GM21360 (cell line): ENCODE measurements around the gene BTN3A1.
"Not testable (repeated sequence)": the region's sequence is repeated elsewhere in the genome, so short reads cannot be mapped to it uniquely, and the experiment has no call there.

Experiments
- ATAC-seq: cut with Tn5 transposase; IDR thresholded peaks from one replicate; pipeline ENCODE4 v1.9.1; 2021; ENCODE audit warnings: mild to moderate bottlenecking, moderate library complexity; ENCODE audit not compliant: unreplicated experiment

BTN3A1 gene

DNA sequence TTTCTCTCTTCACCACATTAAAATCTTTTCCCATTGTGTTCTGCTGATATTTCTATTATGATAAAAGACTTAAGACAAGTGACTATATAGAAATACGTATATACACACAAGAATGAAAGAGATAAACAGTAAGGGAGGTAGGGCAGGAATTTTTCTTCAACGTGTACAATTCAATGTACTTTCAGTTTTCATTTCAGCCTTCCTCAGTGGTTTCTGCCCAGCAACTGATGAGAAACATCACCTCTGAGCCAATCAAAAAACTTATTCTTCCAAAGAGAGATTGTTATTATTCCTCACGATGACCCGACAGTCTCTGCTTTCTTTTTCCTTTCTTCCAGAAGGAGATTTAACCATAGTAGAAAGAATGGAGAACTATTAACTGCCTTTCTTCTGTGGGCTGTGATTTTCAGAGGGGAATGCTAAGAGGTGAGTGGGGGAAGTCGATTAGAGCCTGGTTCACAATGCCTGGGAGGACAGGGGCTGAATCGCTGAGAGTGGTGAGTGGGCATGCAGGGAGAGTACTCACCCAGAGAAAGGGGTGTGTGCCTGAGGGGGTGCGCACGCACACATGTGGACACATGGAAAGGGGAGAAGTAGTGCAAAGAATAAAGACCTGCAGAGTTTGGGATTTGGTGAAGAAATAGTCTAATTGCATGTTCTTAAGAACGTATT is at the start of gene BTN3A1:
TSS of gene BTN3A1 (plus strand) at position 289 of the 672 bp plus-strand sequence. CDS start 3,289 bp downstream, outside the sequence.
- peak; percentile 76 for ATAC-seq

DNA sequence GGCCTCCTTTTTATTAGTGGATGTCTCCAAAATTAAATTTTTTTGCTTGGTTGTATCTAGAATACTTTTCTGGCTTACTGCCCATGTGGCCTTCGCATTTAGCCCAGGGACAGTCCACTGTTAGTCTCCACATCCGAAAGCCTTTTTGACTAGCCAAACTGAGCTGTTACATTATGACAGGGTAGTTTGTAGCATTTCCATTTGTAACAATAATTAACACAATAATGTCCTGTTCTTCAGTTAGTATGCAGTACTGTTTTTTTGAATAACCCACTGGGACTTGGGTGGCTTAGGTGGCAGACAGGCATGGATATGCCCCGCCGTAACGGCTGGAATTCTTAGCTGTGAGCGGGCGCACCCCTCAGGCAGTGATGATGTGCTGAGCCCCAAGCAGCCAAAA is 49.8 kb upstream of the BTN3A1 start:
- ATAC-seq, result no peak

DNA sequence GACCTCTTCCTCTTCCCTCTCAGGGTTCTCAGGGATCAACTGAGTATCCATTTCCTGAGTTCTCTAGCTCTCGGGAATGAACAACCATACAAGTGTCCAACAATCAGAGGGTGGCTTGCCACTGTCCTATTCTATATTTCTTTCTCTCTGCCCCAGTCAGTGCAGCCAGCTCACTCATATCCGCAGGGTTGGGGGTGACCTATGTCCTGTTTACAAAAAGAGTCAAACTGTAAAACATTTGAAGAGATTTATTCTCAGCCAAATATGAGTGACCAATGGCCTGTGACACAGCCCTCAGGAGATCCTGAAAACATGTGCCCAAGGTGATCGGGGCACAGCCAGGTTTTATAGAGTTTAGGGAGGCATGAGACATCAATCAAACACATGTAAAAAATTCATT is 47.9 kb upstream of the BTN3A1 start:
- ATAC-seq, result no peak

DNA sequence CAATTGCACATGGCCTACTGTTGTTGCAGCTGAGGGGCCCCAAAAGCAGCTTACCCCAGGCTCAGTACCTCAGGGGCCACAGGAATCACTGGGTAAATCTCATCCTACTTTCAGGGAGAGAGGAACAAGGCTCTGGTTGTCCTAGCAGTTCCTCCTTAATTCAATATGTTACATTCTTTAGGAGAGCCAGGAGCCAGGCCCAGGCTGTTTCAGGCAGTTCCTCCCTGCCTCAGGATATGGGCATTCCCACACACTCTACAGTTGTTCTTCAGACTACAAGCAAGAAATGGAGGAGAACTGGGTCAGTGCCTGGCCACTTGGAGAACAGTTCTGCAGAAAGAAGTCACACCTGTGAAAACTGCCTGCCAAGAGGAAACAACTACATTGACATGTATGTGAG is 46.7 kb upstream of the BTN3A1 start:
- no peak for ATAC-seq

DNA sequence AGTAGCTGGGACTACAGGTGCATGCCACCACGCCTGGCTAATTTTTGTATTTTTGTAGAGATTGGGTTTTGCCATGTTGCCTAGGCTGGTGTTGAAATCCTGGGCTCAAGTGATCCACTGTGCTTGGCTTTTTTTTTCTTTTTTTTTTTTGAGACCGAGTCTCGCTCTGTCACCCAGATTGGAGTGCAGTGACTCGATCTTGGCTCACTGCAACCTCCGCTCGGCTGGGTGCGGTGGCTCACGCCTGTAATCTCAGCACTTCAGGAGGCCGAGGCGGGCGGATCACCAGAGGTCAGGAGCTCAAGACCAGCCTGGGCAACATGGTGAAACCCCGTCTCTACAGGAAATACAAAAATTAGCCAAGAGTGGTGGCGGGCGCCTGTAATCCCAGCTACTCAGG is 44.5 kb upstream of the BTN3A1 start:
- ATAC-seq, result not testable (repeated sequence)

DNA sequence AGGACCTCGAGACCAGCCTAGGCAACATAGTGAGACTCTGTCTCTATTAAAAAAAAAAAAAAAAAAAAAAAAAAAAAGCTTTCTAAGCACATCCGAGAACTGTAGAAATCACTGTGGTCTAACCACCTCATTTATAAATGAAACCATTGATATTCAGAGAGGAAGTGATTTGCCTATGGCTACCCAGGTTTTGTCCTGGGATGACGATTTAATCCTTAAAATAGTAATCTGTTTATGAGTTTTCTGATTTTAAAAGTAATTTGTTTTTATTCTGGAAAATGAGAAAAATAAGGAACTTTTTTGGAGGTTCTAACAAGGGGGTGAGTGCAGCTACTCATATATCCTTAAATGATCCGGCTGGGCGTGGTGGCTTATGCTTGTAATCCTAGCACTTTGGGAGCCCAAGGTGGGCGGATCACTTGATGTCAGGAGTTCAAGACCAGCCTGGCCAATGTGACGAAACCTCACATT is 43.5 kb upstream of the BTN3A1 start:
- ATAC-seq, result no peak

DNA sequence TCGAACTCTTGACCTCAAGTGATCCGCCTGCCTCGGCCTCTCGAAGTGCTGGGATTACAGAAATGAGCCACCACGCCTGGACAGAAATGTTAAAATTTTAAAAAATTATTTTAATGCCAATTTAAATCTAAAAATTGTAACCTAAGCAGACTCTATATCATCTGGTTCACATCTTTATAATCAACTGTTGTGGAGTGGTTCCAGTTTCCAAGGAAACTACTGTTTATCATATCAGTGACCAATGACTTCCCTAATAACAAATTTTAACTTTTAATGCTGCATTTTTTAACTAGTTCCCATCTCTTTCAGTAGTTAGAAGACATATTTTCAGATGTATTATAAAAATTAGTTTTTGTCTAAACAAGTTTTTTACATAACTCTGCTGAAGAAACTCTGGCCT is 42.3 kb upstream of the BTN3A1 start:
- no peak for ATAC-seq

DNA sequence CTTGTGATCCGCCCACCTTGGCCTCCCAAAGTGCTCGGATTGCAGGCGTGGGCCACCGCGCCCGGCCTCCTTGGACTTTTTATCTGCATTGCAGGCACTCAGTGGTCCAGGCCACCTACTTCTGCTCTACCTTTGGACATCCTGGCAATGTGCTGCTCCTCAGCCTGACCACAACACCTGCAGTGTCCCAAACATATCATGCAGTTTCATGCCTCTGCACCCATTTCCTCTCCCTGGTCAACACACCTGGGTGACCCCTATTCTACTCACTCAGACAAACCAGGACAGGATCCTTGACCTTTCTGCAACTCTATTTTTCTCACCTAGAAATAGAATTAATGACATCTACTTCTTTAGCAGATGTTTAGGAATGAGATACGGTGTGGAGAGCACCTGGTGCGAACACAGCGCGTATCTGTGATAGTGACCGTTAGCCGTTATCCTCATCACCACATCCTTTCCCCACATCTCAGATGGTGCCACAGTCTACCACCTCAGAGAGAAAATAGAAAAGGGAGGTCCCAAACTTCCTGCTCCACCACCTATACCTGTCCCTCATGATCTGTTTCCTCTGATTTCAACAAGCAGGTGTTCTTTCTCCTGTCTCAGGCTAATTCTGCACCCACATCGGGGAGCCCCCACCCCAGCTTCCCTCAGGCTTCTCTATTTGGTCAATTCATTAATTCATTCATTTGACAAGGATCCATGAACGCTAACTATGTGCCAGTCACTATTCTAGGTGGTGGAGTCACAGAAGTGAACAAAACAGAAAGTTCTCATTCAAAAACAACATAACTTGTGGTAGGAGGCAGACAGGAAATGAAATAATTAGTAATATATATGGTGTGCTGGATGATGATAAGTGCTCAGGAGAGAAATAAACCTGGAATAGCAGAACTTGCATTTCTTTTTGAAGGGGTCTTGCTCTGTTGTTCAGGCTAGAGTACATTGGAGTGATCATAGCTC is 41.3 kb upstream of the BTN3A1 start:
- no peak for ATAC-seq

DNA sequence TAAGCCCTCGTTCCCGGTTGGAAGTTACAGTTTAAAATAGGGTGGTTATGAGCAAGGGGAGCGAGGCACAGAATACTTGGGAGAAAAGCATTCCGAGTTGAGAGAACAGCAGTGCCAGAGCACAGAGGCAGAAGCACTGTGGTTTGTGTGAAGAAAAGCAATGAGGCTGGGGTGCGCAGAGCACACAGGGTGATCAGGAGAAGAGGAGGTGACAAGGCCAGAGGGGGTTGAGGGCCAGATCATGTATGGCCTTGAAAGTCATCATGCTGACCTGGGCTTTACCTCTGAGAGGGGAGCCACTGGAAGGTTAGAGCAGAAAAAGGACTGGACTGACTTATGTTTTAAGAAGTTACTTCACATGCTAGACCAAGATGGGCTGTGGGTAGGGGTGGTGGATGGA is 40.5 kb upstream of the BTN3A1 start:
- ATAC-seq, result no peak

DNA sequence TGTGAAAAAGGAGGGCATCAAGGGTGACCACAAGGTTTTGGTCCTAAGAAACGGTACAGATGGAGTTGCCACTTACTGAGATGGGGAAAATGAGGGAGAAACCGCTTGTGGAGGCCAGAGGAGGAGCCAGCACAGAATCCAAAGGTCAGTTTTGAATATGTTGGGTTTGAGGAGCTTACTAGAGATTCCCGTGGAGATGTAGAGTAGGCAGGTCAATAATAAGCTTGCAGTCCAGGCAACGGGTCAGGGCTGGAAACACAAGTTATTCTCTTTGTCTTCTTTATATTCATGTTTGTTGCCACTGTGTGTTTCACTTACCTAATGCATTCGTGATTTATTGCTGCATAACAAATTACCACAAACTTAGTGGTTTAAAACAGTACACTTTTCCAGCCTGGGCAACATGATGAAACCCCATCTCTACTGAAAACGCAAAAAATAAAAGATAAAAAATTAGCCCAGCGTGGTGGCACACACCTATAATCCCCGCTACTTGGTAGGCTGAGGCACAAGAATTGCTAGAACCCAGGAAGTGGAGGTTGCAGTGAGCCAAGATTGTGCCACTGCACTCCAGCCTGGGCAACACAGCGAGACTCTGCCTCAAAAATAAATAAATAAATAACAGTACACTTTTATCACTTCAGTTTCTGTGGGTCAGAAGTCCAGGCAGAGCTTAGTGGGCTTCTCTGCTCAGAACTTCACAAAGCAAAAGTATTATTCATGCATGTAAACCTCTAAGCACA is 39.8 kb upstream of the BTN3A1 start:
- no peak for ATAC-seq

DNA sequence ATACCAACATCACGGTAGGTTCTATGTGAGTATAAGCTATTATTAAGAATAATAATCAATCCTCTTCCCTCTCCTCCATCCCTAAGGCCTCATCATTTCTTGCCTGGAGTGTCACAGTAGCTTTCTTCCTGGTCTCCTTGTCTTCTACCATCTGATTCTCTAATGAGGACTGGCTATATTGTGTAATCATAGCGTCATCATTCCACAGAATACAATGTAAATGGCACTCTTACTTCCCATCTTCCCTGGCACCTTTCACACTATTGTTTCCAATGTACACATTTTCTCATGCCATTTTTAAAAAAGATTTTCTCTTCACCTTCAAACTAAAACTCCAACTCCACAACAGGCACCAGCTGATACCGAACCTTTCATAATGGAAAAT is 39.2 kb upstream of the BTN3A1 start:
- no peak for ATAC-seq

DNA sequence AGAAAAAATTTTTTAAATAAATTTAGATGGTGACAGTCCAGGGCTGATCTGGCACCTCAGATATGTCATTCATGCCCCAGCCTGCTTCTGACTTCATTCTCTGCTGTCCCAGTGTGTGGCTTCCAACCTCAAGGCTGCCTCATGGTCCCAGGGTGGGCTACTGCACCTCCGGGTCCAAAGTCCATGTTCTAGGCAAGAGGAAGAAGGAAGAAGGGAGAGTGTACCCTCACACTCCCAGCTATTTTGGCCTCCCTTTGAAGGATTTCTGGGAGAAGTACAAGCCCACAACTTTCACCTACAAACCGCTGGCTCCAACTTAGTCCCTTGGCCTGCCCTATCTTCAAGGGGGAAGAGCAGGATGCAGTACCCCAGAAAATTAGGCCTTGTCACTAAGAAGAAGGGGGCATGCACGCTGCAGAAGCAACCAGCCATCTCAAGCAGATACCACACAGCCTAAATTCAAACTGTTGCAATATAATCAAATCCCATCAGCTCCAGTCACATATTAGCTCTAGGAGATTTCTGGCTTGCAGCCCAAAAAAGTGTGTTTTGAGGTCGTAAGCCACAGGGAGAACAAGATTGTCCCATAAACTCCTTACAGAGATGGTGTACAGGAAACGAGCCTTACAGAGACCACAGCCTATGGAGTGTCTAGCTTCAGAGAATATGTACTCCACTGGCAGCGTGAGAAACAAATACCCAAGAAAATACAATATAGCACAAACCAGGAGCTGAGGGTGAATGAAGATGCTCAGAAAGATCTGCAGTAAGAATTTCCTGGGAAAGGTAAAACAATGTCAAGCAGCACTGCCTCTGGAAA is 38.0 kb upstream of the BTN3A1 start:
- ATAC-seq, result no peak

DNA sequence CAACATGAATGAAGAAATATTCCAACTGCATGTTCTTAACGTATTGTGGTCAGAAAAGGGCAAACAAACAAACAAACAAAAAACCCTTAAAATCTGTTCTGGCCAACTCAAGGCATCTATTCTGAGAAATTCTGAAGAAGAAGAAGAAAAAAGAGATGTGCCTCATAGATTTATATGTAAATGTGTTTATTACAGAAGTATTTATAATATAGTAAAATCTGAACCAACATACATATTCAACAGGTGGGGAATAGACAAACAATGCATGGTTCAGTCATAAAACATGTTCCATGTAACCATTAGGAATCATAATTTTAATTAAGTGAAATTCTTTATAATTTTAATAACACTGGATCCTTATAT is 36.5 kb upstream of the BTN3A1 start:
- ATAC-seq, result no peak

DNA sequence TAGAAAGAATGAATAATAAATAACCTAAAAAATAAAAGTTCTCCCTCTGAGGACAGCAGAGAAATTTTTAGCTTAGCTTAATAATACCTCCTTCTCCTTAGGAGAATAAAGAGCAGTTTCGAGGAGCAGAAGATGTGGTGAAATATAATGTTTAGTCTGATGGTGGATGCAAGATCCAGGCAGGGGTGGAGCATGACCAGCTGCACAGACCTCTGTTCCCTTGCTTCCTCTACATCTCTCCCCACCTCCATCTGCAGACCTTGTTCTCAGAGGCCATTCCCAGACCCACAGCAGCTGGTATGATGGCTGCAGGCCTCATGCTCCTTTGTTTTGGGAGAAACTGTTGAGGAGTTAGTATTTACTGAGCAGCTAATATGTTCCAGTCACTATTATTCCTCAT is 35.6 kb upstream of the BTN3A1 start:
- no peak for ATAC-seq

DNA sequence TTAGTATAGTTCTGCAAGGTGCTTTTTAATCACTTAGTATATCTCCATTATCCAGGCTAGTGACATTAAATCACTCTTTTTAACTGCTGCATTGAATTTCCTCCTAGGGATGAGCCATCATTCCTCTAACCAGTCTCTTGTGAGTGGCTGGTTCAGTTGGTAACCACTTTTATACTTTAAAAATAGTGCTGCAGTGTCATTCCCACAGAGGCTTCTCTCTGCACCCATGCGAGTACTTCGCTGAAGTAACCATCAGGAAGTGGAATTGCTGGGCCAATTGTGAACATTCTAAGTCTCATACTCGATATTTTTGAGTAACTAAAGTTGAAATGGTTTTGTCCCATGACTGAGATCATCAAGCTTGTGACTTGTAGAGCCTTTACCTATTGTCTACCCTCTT is 35.0 kb upstream of the BTN3A1 start:
- no peak for ATAC-seq

DNA sequence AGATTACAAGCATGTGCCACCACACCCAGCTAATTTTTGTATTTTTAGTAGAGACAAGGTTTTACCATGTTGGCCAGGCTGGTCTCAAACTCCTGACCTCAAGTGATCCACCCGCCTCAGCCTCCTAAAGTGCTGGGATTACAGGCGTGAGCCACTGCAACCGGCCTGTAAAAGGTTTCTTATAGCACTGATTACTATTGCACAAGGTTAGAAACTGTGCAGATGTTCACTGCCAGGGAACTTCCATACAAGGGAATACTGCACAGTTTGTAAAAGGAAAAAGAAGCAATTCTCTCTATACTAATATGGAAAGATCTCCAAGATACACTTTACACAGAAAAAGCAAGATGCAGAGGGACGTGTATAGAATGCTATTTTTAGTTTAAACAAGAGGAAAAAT is 30.3 kb upstream of the BTN3A1 start:
- not testable (repeated sequence) for ATAC-seq

DNA sequence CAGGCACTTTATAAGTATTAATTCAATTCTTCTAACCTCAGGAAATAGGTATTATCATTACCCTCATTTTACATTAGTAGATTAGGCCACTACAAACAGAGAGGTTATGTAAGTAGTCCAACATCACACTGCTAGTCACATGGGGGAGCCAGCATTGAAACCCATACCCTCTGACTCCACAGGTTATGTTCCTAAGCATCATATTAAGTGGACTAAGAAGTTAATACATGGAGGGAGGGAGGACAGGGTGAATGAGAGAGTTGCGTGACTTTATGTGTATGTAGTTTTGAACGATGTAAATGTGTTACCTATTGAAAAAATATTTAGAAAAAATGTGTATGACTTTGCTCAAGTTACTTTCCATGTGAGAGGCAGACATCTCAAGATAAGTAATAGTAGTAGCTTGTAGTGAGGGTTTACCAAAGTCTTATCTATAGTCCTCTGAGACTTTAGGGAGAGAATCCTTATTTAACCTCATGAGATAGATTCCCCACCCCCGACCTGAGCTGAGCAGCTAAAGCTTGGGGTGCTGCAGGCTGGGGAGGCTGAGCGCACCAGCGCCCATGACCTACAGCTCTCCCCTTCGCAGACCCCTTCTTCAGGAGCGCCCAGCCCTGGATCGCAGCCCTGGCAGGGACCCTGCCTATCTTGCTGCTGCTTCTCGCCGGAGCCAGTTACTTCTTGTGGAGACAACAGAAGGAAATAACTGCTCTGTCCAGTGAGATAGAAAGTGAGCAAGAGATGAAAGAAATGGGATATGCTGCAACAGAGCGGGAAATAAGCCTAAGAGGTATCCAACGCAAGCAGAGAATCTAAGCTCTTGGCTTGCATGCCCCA is 29.5 kb upstream of the BTN3A1 start:
- ATAC-seq, result no peak

DNA sequence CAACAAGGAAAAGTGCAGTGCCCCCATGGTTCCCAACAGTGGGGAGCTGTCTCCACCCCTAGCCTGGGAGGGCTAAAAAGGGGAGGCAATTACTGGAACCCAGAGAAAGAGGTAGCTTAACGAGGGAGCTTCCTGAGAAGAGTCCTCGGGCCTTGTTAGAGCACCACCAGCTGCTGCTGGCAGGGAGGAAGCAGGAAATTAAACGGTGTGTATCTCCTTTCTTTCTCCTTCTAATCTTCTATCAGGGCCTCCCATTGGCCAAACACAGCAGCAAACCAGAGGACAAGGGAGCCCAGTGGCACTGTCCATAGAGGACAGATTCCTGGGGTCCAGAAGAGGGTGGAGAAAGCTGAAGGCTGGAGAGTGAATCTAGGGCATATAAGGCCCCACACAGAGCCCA is 26.8 kb upstream of the BTN3A1 start:
- no peak for ATAC-seq

DNA sequence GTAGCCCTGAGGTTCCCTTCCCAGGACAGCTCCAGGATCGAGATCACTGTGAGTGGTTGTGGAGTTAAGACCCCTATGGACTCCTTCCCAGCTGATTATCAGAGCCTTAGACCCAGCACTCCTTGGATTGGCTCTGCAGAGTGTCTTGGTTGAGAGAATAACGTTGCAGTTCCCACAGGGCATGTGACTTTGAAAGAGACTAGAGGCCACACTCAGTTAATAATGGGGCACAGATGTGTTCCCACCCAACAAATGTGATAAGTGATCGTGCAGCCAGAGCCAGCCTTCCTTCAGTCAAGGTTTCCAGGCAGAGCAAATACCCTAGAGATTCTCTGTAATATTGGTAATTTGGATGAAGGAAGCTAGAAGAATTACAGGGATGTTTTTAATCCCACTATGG is 24.4 kb upstream of the BTN3A1 start:
- no peak for ATAC-seq

DNA sequence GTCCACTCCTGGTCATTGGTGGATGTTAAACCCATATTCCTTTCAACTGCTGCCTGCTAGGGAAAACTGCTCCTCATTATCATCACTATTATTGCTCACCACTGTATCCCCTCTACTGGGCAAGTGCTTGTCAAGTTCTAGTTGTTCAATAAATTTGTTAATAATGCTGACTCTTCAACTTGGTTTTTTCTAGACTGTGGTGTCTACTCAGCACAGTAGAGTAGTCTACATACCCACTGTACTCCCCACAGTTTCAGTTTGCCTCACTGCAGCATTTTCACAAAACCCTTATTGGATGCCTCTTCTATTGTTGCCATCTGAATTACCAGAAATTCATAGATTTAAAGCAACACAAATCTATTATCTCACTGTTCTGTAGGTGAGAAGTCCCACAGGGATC is 23.9 kb upstream of the BTN3A1 start:
- not testable (repeated sequence) for ATAC-seq
